Naive B cell (primary cell): ENCODE data around the gene KIAA0513. TPM values are rescaled to one million over a fixed set of nuclear protein-coding genes. Genes with fewer than 3 reads are reported as not detected.

Experiments
- ATAC-seq, 2 donors: fragments of 150-1000 bp; cut with Tn5 transposase; 2 replicates each; pipeline ENCODE4 v1.10.0; 2021; ENCODE audit warnings: low read depth in 2 of 2, mild to moderate bottlenecking in 2 of 2, moderate library complexity in 2 of 2
- DNase-seq: peaks from one replicate; pipeline ENCODE4 v3.0.0; 2022
- H3K27ac Mint-ChIP-seq, 6 donors: one replicate each; pipeline ENCODE4 v1.8.0; 2020 to 2022; ENCODE audit warnings: mild to moderate bottlenecking in 6 of 6, mixed read lengths in 6 of 6, moderate library complexity in 5 of 6, inconsistent platforms in 2 of 6
- H3K27me3 Mint-ChIP-seq, 3 donors: one replicate each; pipeline ENCODE4 v1.8.0; 2021 to 2022; ENCODE audit warnings: mixed read lengths in 3 of 3, mild to moderate bottlenecking in 1 of 3
- H3K36me3 Mint-ChIP-seq, 2 donors: one replicate each; pipeline ENCODE4 v1.8.0; 2020 to 2022; ENCODE audit warnings: mixed read lengths in 2 of 2, inconsistent platforms in 1 of 2, mild to moderate bottlenecking in 1 of 2
- H3K4me1 Mint-ChIP-seq, 3 donors: one replicate each; pipeline ENCODE4 v1.8.0; 2020 to 2022; ENCODE audit warnings: mixed read lengths in 3 of 3, inconsistent platforms in 1 of 3, mild to moderate bottlenecking in 1 of 3, moderate library complexity in 1 of 3
- H3K4me3 Mint-ChIP-seq, 8 donors: one replicate each; pipeline ENCODE4 v1.8.0; 2020 to 2022; ENCODE audit warnings: mild to moderate bottlenecking in 8 of 8, mixed read lengths in 8 of 8, moderate library complexity in 8 of 8, inconsistent platforms in 2 of 8
- H3K9me3 Mint-ChIP-seq, 7 donors: one replicate each; pipeline ENCODE4 v1.8.0; 2020 to 2022; ENCODE audit warnings: mixed read lengths in 7 of 7, mild to moderate bottlenecking in 5 of 7, inconsistent platforms in 2 of 7, moderate library complexity in 1 of 7
- polyA plus RNA-seq, 6 donors: library from polyadenylated mRNA; unstranded; fragments of 300-500 nt; fragmentation: Illumina TruSeq; gene quantifications; one replicate each; pipeline ENCODE4 v1.2.3, GENCODE V29; 2021; ENCODE audit warnings: low read depth in 6 of 6

KIAA0513 gene
- polyA plus RNA-seq, 6 donors from 2014 or later: 0.89 to 3.1 (median 1.3) TPM

DNA sequence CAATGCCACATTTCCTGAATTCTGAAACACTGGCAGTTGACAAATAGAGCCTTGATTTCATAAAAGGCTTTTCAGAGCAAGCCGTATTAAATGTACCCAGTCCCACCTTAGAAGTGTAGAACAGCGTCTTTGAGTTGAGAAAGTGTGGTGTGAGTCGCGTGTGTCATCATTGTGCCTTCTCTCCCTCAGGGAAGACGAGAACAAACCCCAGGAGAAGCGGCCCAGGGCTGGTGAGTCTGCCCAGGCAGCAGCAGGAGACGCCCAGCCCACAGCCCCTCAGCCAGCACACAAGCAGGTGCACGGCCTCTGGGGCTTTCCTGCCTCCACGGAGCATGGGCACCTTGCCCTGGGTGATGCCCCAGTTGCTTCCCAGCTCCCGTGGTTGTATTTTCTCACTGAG, 50.6 kb downstream of the KIAA0513 start:
- H3K27me3 Mint-ChIP-seq: peaks cover 0 to 28% (median 26%) of the 10 kb centered on the region in 3 donors
- H3K36me3 Mint-ChIP-seq: no peaks in the 10 kb centered on the region
- no peaks in the 10 kb centered on the region for H3K9me3 Mint-ChIP-seq
- peaks cover 16 to 19% (median 18%) of the 10 kb centered on the region in 3 donors for H3K4me1 Mint-ChIP-seq
- no peak for ATAC-seq
- DNase-seq: no peak
- H3K4me3 Mint-ChIP-seq: no peak overlapping the region
- no peak overlapping the region for H3K27ac Mint-ChIP-seq

DNA sequence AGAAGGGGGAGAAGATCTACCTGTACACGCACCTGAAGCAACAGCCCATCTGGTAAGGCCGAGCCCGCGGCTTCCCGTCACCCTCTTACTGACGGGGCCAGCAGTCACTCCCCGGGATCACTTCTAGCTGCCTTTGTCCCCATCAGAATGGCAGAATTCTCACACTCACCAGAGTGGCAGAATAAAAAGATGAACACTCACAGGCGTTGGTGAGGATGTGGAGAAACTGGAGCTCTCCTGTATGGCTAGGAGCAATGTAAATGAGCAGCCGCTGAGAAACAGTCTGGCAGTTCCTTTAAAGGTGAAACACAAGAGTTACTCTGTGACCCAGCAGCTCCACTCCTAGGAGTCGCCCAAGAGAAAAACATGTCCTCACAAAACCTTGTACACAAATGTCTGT, 51.4 kb downstream of the KIAA0513 start:
- peaks cover 0 to 29% (median 28%) of the 10 kb centered on the region in 3 donors for H3K27me3 Mint-ChIP-seq
- ATAC-seq (no peak), DNase-seq (no peak)
- no peak overlapping the region for H3K4me3 Mint-ChIP-seq
- H3K27ac Mint-ChIP-seq: peak overlapping the region in 2 of 6 donors; percentile 18 to 88
- H3K36me3 Mint-ChIP-seq: no peaks in the 10 kb centered on the region
- H3K9me3 Mint-ChIP-seq: no peaks in the 10 kb centered on the region
- H3K4me1 Mint-ChIP-seq: peaks cover 23 to 24% (median 23%) of the 10 kb centered on the region in 3 donors

DNA sequence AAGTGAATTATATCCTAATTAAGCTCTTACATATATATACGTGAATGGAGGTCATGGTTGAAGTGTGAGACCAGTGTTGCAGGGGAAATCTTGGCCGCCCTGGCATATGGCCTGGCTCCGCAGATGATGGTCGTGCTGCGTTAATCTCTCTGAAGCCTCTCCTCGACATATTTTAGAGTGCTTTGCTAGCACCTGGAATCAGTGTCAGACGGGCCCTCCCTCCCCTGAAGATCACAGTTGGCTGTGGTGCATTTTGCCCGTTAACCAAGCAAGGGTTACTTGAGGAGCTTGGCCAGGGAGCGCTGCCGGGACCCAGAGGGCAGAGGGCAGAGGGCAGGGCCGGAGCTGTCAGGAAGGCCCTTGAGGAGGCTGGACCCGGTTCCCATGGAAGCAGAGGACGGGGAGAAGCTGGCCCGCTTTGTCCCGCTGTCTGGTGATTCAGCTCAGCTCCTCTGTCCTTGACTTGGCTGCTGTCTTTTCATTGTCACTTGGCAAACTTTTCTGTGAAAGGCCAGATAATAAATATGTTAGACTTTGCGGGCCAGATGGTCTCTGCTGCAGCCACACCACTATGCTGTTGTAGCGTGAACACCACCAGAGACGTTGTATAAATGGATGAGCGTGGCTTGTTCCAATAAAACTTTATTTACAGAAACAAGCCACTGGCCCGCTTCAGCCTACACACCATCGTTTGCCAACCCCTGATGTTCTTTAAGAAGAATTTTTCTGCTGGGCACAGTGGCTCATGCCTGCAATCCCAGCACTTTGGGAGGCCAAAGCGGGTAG, 52.4 kb downstream of the KIAA0513 start:
- no peaks in the 10 kb centered on the region for H3K36me3 Mint-ChIP-seq
- peaks cover 27 to 30% (median 29%) of the 10 kb centered on the region in 3 donors for H3K4me1 Mint-ChIP-seq
- DNase-seq: no peak

DNA sequence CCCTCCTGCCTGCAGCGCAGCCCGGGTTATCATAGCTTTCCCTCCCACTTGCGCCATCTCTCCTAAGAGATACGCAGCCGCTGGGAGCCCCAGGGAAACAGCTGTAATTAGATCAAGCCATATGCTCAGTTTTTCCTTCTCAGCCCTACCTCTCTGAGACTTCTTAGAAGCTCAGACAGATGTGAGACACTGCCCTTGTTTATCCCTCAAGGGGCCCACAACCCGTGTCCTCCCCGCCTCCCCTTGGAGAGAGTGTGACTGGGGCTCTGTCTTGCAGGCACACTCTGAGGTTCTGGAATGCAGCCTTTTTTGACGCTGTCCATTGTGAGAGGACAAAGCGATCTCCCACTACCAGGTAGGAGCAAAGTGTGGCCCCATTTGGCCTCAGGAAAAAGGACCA, 53.4 kb downstream of the KIAA0513 start:
- H3K4me1 Mint-ChIP-seq: peaks cover 30 to 37% (median 32%) of the 10 kb centered on the region in 3 donors
- ATAC-seq: no peak
- peaks cover 0 to 43% (median 23%) of the 10 kb centered on the region in 3 donors for H3K27me3 Mint-ChIP-seq
- peak overlapping the region in 3 of 8 donors; percentile 25 to 65 (median 64) for H3K4me3 Mint-ChIP-seq
- peak overlapping the region in 2 of 6 donors; percentile 51 to 73 for H3K27ac Mint-ChIP-seq
- H3K36me3 Mint-ChIP-seq: no peaks in the 10 kb centered on the region
- no peak for DNase-seq
- no peaks in the 10 kb centered on the region for H3K9me3 Mint-ChIP-seq

More for the DNA sequence above, 52.4 kb downstream of the KIAA0513 start:
- Mint-ChIP-seq H3K27me3 (peaks cover 0 to 35% (median 28%) of the 10 kb centered on the region in 3 donors), H3K4me3 (no peak overlapping the region), H3K27ac (peak overlapping the region in 1 of 6 donors; percentile 37), H3K9me3 (no peaks in the 10 kb centered on the region)
- no peak for ATAC-seq

DNA sequence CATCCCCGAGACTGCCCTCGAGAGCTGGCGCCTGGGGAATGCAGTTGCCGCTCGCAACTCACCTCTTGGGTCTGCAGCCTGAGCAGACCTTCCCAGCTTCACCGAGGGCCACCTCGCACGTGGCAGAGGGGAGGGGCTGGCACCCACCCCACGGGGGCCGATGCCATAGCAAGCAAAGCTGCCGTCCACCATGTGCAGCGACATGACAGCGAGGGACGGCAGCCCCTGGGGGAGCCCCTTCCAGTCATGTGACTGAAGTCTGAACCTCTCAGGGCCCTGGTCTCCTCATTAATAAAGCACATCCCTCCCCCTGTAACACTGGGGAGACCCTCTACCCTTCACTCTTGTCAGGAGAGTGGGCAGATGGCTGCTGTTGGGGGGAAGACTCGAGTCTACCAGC, 54.2 kb downstream of the KIAA0513 start:
- ATAC-seq: no peak
- H3K4me1 Mint-ChIP-seq: peaks cover 28 to 33% (median 32%) of the 10 kb centered on the region in 3 donors
- H3K36me3 Mint-ChIP-seq: no peaks in the 10 kb centered on the region
- H3K27me3 Mint-ChIP-seq: peaks cover 3 to 38% (median 17%) of the 10 kb centered on the region in 3 donors
- peak overlapping the region in 3 of 8 donors; percentile 68 to 84 (median 80) for H3K4me3 Mint-ChIP-seq
- DNase-seq: no peak
- H3K9me3 Mint-ChIP-seq: no peaks in the 10 kb centered on the region
- H3K27ac Mint-ChIP-seq: no peak overlapping the region

DNA sequence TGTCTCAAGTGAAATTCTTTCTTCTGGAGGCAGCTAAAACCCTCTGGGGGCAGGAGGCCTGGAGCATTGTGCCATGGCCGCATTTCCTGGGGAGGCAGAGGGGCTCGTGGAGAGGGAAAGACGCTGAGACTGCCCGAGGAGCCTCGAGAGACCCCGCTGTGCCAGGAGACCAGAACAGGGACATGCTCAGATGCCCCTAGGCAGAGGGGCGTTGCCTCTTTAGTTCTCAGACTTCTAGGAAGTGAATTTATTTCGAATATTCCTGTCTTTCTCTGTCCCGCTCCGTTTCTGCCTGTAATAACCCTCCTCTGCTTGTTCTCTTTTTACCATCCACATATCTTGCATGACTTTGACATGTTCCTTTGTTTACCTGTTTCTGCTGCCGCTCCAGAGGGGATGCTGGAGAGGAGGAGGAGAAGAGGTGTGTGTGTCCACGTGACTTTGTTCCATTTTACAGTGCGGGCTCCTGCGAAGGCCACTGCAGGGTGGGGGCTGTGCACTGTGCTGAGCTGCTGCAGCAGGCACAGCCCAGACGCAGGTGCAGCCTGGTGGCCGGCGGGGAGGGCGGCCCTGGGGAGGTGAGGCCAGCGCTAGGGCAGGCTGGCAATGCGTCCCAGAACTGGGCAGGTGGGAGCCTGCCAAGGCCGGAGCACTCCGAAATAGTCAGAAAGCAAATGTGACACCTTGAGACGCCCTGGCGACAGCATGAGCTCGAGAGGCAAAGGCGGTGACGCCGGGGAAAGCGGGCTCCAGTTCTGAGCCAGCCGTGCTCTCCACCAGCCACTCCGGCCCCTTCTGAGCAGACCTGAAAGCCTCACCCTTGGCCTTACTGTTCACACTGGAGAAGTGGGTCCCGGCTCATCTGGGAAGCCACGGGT, 54.8 kb downstream of the KIAA0513 start:
- peaks cover 5 to 32% (median 11%) of the 10 kb centered on the region in 3 donors for H3K27me3 Mint-ChIP-seq
- H3K4me1 Mint-ChIP-seq: peaks cover 22 to 32% (median 29%) of the 10 kb centered on the region in 3 donors
- peak overlapping the region in 2 of 6 donors; percentile 44 to 46 for H3K27ac Mint-ChIP-seq
- DNase-seq (no peak), ATAC-seq (peak; percentile 48 to 54)
- no peaks in the 10 kb centered on the region for H3K9me3 Mint-ChIP-seq
- peak overlapping the region; percentile 4 to 84 (median 72) for H3K4me3 Mint-ChIP-seq
- no peaks in the 10 kb centered on the region for H3K36me3 Mint-ChIP-seq

DNA sequence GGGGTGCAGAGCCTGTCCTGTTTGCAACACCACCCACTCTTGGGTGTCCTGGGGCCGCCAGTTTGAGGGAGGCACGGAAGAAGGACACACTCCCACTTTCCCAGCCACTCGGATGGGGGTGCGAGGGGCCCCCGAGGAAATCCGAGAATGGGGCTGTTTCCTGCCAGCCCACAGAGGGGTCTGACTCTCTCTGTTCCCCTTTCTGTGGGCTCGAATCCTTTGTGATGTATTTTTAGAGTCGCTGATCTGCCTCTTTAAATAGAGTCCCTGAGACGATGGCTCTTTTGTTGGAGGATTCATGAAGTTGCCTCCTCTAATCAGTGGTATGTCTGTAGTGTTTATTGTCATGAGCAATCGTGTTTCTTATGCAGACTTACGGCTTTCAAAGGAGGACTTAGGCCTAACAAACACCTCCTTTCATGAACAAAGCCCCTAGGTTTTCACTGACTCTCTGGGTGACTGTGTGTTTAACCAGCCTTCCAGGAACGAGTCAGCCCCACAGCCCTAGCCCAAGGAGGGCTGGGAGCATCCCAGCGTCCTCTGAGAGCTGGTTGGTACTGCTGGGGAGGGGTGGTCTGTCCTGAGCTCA, 55.5 kb downstream of the KIAA0513 start:
- no peak for DNase-seq
- Mint-ChIP-seq H3K27ac (peak overlapping the region in 3 of 6 donors; percentile 46 to 75 (median 72)), H3K4me3 (peak overlapping the region in 7 of 8 donors; percentile 63 to 84 (median 71)), H3K36me3 (no peaks in the 10 kb centered on the region), H3K4me1 (peaks cover 22 to 32% (median 29%) of the 10 kb centered on the region in 3 donors), H3K9me3 (no peaks in the 10 kb centered on the region), H3K27me3 (peaks cover 4 to 27% (median 7%) of the 10 kb centered on the region in 3 donors)
- peak; percentile 38 to 57 for ATAC-seq

DNA sequence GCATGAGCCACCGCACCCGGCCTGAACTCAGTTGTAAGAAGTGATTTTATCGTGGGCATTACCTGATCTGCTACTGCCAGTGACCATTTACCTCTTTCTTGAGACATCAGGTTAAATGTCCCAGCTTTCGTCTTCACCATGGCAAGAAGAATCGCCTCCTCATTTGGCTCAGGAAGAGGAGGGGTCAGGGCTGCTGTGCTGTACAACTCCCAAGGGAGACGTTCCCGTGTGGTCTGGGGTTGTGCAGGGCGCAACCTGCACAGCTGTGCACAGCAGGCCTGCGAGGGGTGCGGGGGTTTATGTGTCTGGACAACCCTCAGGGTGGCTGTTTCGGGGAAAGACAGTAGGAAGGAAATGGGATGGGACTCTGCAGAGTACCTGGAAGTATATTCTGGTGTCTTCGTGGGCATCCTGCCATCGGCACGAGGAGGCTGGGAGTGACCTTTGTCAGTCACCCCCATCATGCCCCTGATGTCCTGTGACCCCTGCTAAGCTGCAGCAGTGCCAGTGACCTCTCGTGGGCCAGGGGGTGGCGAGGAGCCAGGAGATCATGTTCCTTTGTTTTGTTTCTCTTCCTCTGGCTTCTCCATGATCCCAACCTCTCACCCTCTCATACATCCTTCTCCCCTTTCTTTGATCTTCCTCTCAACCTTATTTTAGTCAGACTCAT, 57.4 kb downstream of the KIAA0513 start:
- H3K4me1 Mint-ChIP-seq: peaks cover 22 to 32% (median 29%) of the 10 kb centered on the region in 3 donors
- no peak for ATAC-seq
- no peaks in the 10 kb centered on the region for H3K36me3 Mint-ChIP-seq
- DNase-seq: no peak
- peaks cover 0 to 35% (median 8%) of the 10 kb centered on the region in 3 donors for H3K27me3 Mint-ChIP-seq
- H3K4me3 Mint-ChIP-seq: peak overlapping the region in 2 of 8 donors; percentile 16 to 48
- no peaks in the 10 kb centered on the region for H3K9me3 Mint-ChIP-seq
- H3K27ac Mint-ChIP-seq: peak overlapping the region in 3 of 6 donors; percentile 24 to 69 (median 52)

DNA sequence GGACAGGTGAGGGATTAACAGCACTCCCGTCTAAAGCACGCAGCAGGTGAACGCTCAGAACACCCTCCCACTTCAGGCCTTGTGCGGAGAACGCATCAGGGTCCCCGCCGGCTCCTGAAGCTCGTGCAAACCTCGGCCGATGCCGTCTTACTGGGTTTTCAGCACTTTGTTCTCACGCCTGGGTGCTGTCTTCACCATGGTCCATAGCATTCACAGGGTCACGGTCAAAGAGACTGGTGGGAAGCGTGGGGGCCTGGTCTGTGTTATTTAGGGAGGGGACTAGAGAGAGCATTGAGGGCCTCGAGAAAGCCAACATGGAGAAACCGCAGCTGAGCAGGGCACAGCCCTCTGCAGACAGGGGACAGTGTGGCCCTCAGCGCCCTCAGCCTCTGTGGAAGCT, 58.1 kb downstream of the KIAA0513 start:
- H3K9me3 Mint-ChIP-seq: no peaks in the 10 kb centered on the region
- no peaks in the 10 kb centered on the region for H3K36me3 Mint-ChIP-seq
- H3K27ac Mint-ChIP-seq: no peak overlapping the region
- H3K27me3 Mint-ChIP-seq: peaks cover 0 to 38% (median 8%) of the 10 kb centered on the region in 3 donors
- H3K4me1 Mint-ChIP-seq: peaks cover 22 to 32% (median 29%) of the 10 kb centered on the region in 3 donors
- no peak for ATAC-seq
- no peak for DNase-seq
- H3K4me3 Mint-ChIP-seq: no peak overlapping the region

DNA sequence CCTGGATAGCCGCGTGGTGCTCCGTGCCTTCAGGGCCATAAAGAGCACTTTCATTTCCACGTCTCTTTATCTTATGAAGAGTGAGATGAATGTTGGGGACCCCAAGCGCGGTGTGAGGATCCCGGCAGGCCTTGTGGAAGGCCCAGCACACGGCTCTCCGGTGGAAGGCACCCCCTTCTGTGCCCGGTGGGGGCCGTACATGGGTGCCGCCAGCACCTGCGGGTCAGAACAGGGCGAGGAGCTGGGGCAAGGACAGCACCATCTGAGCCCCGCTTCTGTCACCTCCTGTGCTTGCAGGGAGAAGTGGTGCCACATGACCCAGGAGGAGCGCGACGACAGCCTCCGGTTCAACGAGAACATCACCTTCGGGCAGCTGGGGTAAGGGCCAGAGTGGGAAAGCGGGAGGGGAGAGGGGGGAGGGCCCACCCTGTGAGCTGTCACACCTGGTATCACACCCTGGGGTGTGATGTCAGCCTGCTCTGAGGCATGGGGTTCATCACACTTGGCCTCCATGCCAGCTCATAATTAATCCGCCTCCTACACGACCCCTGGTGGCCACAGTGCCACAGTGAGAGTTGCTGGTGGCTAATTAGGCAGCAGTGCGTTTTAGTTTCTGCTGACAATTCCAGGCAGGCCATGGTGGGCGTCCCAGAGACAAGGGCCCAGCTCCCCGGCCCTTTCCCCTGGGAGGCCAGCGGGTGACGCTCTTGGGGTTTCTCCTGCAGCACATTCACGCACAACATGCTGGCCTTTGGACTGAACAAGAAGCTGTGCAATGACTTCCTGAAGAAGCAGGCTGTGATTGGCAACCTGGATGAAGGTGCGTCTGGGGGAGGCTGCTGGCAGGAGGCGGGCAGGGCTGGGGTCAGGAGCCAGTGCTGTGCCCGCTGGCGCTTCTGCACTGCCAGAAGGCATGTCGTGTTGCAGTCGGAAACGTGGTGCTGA, 59.0 kb downstream of the KIAA0513 start:
- Mint-ChIP-seq H3K36me3 (no peaks in the 10 kb centered on the region), H3K27me3 (peaks cover 0 to 34% (median 8%) of the 10 kb centered on the region in 3 donors), H3K9me3 (no peaks in the 10 kb centered on the region), H3K27ac (peak overlapping the region in 2 of 6 donors; percentile 27 to 67), H3K4me1 (peaks cover 22 to 29% (median 29%) of the 10 kb centered on the region in 3 donors), H3K4me3 (no peak overlapping the region)
- DNase-seq (peak; percentile 62), ATAC-seq (peak; percentile 68 to 74)

DNA sequence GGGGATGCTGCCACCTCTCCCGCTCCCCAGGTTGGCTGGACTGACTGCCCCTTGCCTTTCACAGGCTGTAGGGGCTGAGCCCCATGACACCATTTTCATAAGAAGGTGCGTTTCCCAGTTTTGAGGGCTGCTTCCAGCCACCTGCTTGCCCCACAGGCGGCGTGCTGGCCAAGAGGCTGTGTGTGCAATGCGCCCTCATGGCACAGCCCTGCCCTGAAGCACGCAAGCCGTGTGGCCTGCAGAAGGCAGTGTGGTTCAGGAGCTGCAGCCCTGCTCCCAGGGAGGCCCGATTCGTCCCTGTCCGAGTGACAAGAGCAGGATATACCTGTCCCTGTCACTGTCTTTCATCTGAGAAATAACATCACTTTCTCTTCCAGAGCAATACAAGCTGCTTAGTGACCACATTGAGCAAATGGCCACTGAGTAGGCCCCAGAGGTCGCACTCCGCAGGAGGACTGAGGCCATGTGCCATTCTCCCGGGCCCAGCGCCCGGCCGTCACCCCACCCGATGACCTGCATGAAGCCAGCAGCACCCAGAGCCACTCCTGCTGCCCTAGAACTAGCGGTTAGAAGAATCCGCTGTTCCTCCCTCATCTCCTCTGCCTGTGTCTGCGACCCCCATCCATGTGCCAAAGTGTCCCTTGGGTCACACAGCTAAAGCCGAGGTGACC, 60.4 kb downstream of the KIAA0513 start:
- Mint-ChIP-seq H3K9me3 (no peaks in the 10 kb centered on the region), H3K27me3 (peaks cover 0 to 32% (median 8%) of the 10 kb centered on the region in 3 donors), H3K27ac (peak overlapping the region in 1 of 6 donors; percentile 78), H3K4me1 (peaks cover 16 to 21% (median 18%) of the 10 kb centered on the region in 3 donors), H3K4me3 (no peak overlapping the region), H3K36me3 (no peaks in the 10 kb centered on the region)
- DNase-seq (no peak), ATAC-seq (no peak)
